GM12878 (cell line): ENCODE results near the gene ZMYND19. TPM values are rescaled to one million over a fixed set of nuclear protein-coding genes. Genes with fewer than 3 reads are reported as not detected.

ENCODE experiments used
- ATAC-seq: fragments of 200-7000 bp; cut with Tn5 transposase; 3 replicates; pipeline ENCODE4 v1.9.1; 2020; ENCODE audit warnings: mild to moderate bottlenecking, moderate library complexity
- BruUV-seq: library from RNA; stranded (reverse); fragments of 400-500 nt; replicated peaks from 2 replicates; lab custom pipeline; 2021; lab: Mats Ljungman, UMichigan
- CTCF ChIA-PET: fragments of 300-600 bp; sonication (Branson Sonifier 250); formaldehyde crosslinking; extraction: SDS; loops from one replicate; lab custom pipeline; 2021; ENCODE audit warnings: inconsistent platforms; lab: Yijun Ruan, JAX
- POLR2A ChIA-PET: fragments of 350-600 bp; formaldehyde crosslinking; extraction: SDS; loops from one replicate; lab custom pipeline; 2021; ENCODE audit warnings: inconsistent platforms; lab: Charles Lee
- RAD21 ChIA-PET: fragments of 300-600 bp; sonication (Branson Sonifier 250); formaldehyde crosslinking; loops from one replicate; lab custom pipeline; 2023; ENCODE audit warnings: antibody characterized with exemption; ENCODE audit not compliant: unreplicated experiment; lab: Charles Lee
- SMC1A ChIA-PET: fragments of 300-600 bp; sonication (Branson Sonifier 250); formaldehyde crosslinking; loops from one replicate; lab custom pipeline; 2023; ENCODE audit not compliant: unreplicated experiment, uncharacterized antibody; lab: Charles Lee
- DNase-seq: peaks from one replicate; pipeline ENCODE4 v3.0.0-alpha.2; 2011; ENCODE audit warnings: low read depth, low spot score
- FAIRE-seq: peaks from 3 replicates; lab custom pipeline; 2011; peaks lifted over from hg19 to GRCh38; lab: Jason Lieb, UNC
- H2AFZ ChIP-seq: 2 replicates; pipeline ENCODE4 v1.6.0; 2011; ENCODE audit warnings: low read depth, low read length, control low read depth; ENCODE audit not compliant: control insufficient read depth
- H3K27ac ChIP-seq: 2 replicates; pipeline ENCODE4 v1.5.1; 2011; ENCODE audit warnings: control low read depth; ENCODE audit not compliant: control insufficient read depth, insufficient read depth
- H3K27me3 ChIP-seq, 2 experiments: replicated peaks in 1 of 2; 2 replicates each; pipeline versions ENCODE4 v1.6.0 to v1.6.1; 2011; ENCODE audit warnings: low read length in 1 of 2; ENCODE audit not compliant: control insufficient read depth in 2 of 2, insufficient read depth in 2 of 2
- H3K36me3 ChIP-seq, 2 experiments: 2 replicates each; pipeline ENCODE4 v1.5.1; 2011; ENCODE audit warnings: low read length in 1 of 2; ENCODE audit not compliant: control insufficient read depth in 2 of 2, insufficient read depth in 2 of 2
- H3K4me1 ChIP-seq: 2 replicates; pipeline ENCODE4 v1.6.1; 2011; ENCODE audit warnings: mild to moderate bottlenecking, low read length, moderate library complexity, mixed read lengths; ENCODE audit not compliant: control insufficient read depth, insufficient read depth
- H3K4me2 ChIP-seq: 2 replicates; pipeline ENCODE4 v1.6.0; 2011; ENCODE audit warnings: control low read depth; ENCODE audit not compliant: control insufficient read depth, insufficient read depth
- H3K4me3 ChIP-seq: fragments of 200-600 bp; sonication (generic); 2 replicates; pipeline ENCODE4 v1.5.1; 2016
- H3K79me2 ChIP-seq: 2 replicates; pipeline ENCODE4 v1.6.0; 2011; ENCODE audit warnings: low read length; ENCODE audit not compliant: control insufficient read depth, insufficient read depth
- H3K9ac ChIP-seq: 2 replicates; pipeline ENCODE4 v1.8.0; 2011; ENCODE audit warnings: low read length, control low read depth, mixed read lengths; ENCODE audit not compliant: control insufficient read depth, insufficient read depth
- H3K9me3 ChIP-seq: replicated peaks from 3 replicates; pipeline ENCODE4 v1.5.1; 2011; ENCODE audit warnings: mild to moderate bottlenecking, low read length; ENCODE audit not compliant: control insufficient read depth, insufficient read depth
- H4K20me1 ChIP-seq: 2 replicates; pipeline ENCODE4 v1.6.0; 2011; ENCODE audit not compliant: control insufficient read depth, insufficient read depth
- NR2F1 ChIP-seq: fragments of 450-650 bp; conservative IDR thresholded peaks from 2 replicates; pipeline ENCODE4 v1.6.1; 2017; ENCODE audit warnings: mild to moderate bottlenecking
- RELA ChIP-seq: fragments of 450-650 bp; IDR thresholded peaks from 2 replicates; pipeline ENCODE4 v1.8.0; 2014; ENCODE audit warnings: borderline replicate concordance; ENCODE audit not compliant: partially characterized antibody
- REST ChIP-seq: IDR thresholded peaks from 2 replicates; pipeline ENCODE4 v1.6.1; 2012; ENCODE audit warnings: mild to moderate bottlenecking, low read depth, low read length
- SMARCA5 ChIP-seq: fragments of 450-650 bp; IDR thresholded peaks from 2 replicates; pipeline ENCODE4 v1.6.1; 2017; ENCODE audit warnings: mild to moderate bottlenecking
- TARDBP ChIP-seq: IDR thresholded peaks from 2 replicates; pipeline ENCODE4 v1.6.1; 2016; ENCODE audit warnings: borderline replicate concordance
- WGBS: methylation state at CpG from one replicate; pipeline ENCODE4 v1.1.6; 2016; ENCODE audit warnings: low lambda C conversion rate; ENCODE audit not compliant: insufficient replicate concordance, insufficient coverage; ENCODE audit errors: missing lambda C conversion rate; 5-methylcytosine and 5-hydroxymethylcytosine counted together
- in situ Hi-C: fragments of 300-500 bp; cut with MboI; formaldehyde crosslinking; loops from 9 replicates; pipeline ENCODE4 v1.14.3; 2018; ENCODE audit warnings: mixed read lengths
- intact Hi-C: fragments of 100-400 bp; cut with micrococcal nuclease; formaldehyde crosslinking; loops from one replicate; pipeline ENCODE4 v1.14.2; 2022; ENCODE audit not compliant: unreplicated experiment
- polyA plus RNA-seq, 11 experiments: library from polyadenylated mRNA; depleted of rRNA in 4 of 11; unstranded in 6 of 11; stranded (reverse) in 5 of 11; fragments of >200 nt; fragmentation: Nextera tagmentation in 4 of 11; fragmentation: Illumina TruSeq in 1 of 11; extraction: Ambion mirVana in 4 of 11; extraction: Trizol in 1 of 11; gene quantifications; 1 replicate in 1 of 11; 2 replicates in 10 of 11; pipeline versions ENCODE4 v1.2.1 to v1.2.3, GENCODE V29; 2011 to 2016; ENCODE audit warnings: inconsistent platforms in 2 of 11, missing spikeins in 2 of 11, low read depth in 1 of 11
- total RNA-seq, 4 experiments: library from RNA; depleted of rRNA in 3 of 4; stranded (reverse); fragments of >200 nt in 3 of 4; fragmentation: Illumina TruSeq in 1 of 4; extraction: Trizol in 1 of 4; gene quantifications; 2 replicates each; pipeline versions ENCODE4 v1.2.1 to v1.2.3, GENCODE V29; 2013 to 2021
- TF ChIP-seq, protein P1 (sequence below), 3 experiments: IDR thresholded peaks in 2 of 3; conservative IDR thresholded peaks in 1 of 3; 2 replicates each; pipeline ENCODE4 v1.5.1; 2011; ENCODE audit warnings: low read depth in 3 of 3, low read length in 3 of 3, mild to moderate bottlenecking in 3 of 3, control low read depth in 2 of 3, moderate library complexity in 2 of 3, inconsistent platforms in 1 of 3, mixed read lengths in 1 of 3; ENCODE audit not compliant: control insufficient read depth in 2 of 3, insufficient read depth in 1 of 3; ENCODE audit errors: extremely low read depth in 1 of 3
- TF ChIP-seq, protein P2 (sequence below): IDR thresholded peaks from 2 replicates; pipeline ENCODE4 v1.6.1; 2011; ENCODE audit warnings: low read depth, mild to moderate bottlenecking, low read length, moderate library complexity, borderline replicate concordance; ENCODE audit errors: extremely low read depth

ZMYND19 gene
- total and polyA plus RNA-seq, 10 of the 15 experiments (the other 5 are each of a cell fraction or from before 2014, with no cell fraction given): 0.84 to 54.8 (median 20.1) TPM

DNA sequence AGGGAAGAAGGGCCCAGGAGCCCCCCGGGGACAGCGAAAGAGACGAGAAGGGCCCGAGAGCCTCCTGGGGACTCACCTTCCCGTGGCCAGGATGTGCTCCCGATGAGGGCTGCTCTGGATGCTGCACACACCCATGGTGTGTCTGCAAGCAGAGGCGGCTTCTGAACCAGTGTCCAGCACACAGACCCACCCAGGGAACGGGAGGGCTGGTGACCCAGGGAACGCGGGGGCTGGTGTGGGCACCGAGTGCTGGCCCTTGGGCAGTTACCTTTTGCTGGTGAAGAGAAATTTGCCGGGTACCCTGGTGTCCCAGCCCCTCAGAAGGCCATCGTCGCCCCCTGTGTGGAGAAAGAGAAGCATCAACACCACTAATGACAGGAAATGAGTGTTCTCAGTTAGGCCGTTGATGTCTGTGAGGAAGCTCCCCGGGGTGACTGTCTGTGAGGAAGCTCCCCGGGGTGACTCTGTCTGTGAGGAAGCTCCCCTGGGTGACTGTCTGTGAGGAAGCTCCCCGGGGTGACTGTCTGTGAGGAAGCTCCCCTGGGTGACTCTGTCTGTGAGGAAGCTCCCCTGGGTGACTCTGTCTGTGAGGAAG lies 25.4 kb downstream of the ZMYND19 start:
- H3K4me3 ChIP-seq: no peak overlapping the region
- DNase-seq (no peak), ATAC-seq (no peak), FAIRE-seq (no peak)
- H3K9ac ChIP-seq: no peak overlapping the region
- in situ Hi-C loops (no loop called here), intact Hi-C loops (no loop called here)
- no peaks in the 10 kb centered on the region for H3K9me3 ChIP-seq
- no peak overlapping the region for H2AFZ ChIP-seq
- no peaks in the 10 kb centered on the region for H3K79me2 ChIP-seq
- TF ChIP-seq REST (no peak), TARDBP (no peak), RELA (no peak), SMARCA5 (no peak), NR2F1 (no peak)
- TF ChIP-seq, protein P1, sequence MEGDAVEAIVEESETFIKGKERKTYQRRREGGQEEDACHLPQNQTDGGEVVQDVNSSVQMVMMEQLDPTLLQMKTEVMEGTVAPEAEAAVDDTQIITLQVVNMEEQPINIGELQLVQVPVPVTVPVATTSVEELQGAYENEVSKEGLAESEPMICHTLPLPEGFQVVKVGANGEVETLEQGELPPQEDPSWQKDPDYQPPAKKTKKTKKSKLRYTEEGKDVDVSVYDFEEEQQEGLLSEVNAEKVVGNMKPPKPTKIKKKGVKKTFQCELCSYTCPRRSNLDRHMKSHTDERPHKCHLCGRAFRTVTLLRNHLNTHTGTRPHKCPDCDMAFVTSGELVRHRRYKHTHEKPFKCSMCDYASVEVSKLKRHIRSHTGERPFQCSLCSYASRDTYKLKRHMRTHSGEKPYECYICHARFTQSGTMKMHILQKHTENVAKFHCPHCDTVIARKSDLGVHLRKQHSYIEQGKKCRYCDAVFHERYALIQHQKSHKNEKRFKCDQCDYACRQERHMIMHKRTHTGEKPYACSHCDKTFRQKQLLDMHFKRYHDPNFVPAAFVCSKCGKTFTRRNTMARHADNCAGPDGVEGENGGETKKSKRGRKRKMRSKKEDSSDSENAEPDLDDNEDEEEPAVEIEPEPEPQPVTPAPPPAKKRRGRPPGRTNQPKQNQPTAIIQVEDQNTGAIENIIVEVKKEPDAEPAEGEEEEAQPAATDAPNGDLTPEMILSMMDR (IDR thresholded peaks at IDR 0.05 in 2 of 3, conservative IDR thresholded peaks at IDR 0.05 in 1 of 3; ENCODE audit: control insufficient read depth in 2 of 3, extremely low read depth in 1 of 3, insufficient read depth in 1 of 3, low read depth in 3 of 3, low read length in 3 of 3): no peak
- TF ChIP-seq, protein P2, sequence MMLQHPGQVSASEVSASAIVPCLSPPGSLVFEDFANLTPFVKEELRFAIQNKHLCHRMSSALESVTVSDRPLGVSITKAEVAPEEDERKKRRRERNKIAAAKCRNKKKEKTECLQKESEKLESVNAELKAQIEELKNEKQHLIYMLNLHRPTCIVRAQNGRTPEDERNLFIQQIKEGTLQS: no peak
- CTCF ChIA-PET: interaction anchor here (1.1 kb wide), 1 partner anchor 40 kb away, joined by 3 read pairs; no protein-coding TSS in a partner anchor
- no peaks in the 10 kb centered on the region for H3K4me1 ChIP-seq
- no peaks in the 10 kb centered on the region for H4K20me1 ChIP-seq
- H3K36me3 ChIP-seq: peaks cover 4 to 9% of the 10 kb centered on the region in 2 experiments
- H3K27ac ChIP-seq: no peak overlapping the region
- RAD21 ChIA-PET: no interaction called here
- POLR2A ChIA-PET: no interaction called here
- SMC1A ChIA-PET: interaction anchor here (0.9 kb wide), 1 partner anchor 30 kb away, joined by 3 read pairs; no protein-coding TSS in a partner anchor
- 78% methylated on average over 12 of the region's 18 CpGs for WGBS
- no TSS peak for BruUV-seq
- H3K4me2 ChIP-seq: no peak overlapping the region
- no peaks in the 10 kb centered on the region for H3K27me3 ChIP-seq
